ENCODE measurements around the gene ARF1.

DNA sequence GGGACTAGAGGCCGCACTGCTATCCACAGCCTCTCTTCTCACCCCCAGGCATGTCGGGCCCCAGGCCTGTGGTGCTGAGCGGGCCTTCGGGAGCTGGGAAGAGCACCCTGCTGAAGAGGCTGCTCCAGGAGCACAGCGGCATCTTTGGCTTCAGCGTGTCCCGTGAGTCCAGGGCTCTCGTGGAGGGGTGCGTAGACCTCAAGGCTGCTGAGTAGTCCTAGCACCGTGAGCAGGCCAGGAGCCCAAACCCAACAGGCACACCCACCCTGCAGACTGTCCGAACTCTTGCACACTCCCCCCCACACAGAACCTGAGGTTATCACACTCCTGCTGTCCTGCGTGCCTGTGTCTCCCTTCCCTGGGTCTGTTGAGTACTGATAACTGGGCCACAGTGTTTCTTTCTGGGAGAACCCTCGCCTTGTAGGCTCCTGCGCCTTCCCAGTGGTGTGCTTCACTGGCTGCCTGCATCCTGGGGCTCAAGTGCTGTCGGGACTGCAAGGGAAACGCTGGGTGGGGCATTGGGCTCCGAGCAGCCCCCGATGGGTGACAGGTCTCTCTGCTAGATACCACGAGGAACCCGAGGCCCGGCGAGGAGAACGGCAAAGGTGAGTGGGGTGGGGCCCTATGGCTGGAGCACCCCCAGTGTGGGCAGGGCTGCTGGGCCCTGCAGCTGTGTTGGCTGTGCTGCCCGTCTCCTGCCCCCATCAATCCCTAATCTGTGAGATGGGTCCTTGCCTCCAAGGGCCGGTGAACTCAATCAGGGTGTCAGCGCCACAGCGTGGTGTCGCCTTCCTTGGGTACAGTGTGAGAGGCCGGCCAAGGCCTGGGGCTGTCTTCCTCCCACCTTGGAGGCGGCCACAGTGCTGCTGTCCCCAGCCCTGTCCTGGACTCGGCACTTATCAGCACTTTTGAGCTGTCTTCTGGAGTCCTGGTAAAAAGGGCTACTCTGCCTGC lies 63.2 kb downstream of the ARF1 start:
- TF ChIP-seq CTCF (IDR thresholded peaks at IDR 0.05) (no peak), POLR2A (IDR thresholded peaks at IDR 0.05) (no peak)
